Nephron (organoid): ENCODE measurements around the gene TRMT112.
A peak's percentile ranks its signal among the peaks of the same experiment; 100 is the strongest.

Experiments
- H3K27ac Mint-ChIP-seq, 3 experiments: 2 replicates each; pipeline ENCODE4 v1.8.0; 2020; ENCODE audit warnings: mixed read lengths in 3 of 3, mild to moderate bottlenecking in 2 of 3, moderate library complexity in 1 of 3
- H3K27me3 Mint-ChIP-seq: 2 replicates; pipeline ENCODE4 v1.8.0; 2021; ENCODE audit warnings: low read depth, mild to moderate bottlenecking, moderate library complexity, mixed read lengths
- H3K36me3 Mint-ChIP-seq: 2 replicates; pipeline ENCODE4 v1.8.0; 2020; ENCODE audit warnings: low read depth, mixed read lengths
- H3K4me1 Mint-ChIP-seq: 2 replicates; pipeline ENCODE4 v1.8.0; 2020; ENCODE audit warnings: mixed read lengths
- H3K4me3 Mint-ChIP-seq, 3 experiments: 2 replicates each; pipeline ENCODE4 v1.8.0; 2020; ENCODE audit warnings: mild to moderate bottlenecking in 3 of 3, mixed read lengths in 3 of 3, moderate library complexity in 2 of 3
- H3K9me3 Mint-ChIP-seq: 2 replicates; pipeline ENCODE4 v1.8.0; 2020; ENCODE audit warnings: mixed read lengths
- TF ChIP-seq, protein P1 (sequence below), 3 experiments: fragments of 200-600 bp; sonication (generic); IDR thresholded peaks; one replicate each; pipeline ENCODE4 v1.5.0; 2021; ENCODE audit warnings: antibody characterized with exemption in 3 of 3; ENCODE audit not compliant: unreplicated experiment in 3 of 3

The TRMT112 gene

DNA sequence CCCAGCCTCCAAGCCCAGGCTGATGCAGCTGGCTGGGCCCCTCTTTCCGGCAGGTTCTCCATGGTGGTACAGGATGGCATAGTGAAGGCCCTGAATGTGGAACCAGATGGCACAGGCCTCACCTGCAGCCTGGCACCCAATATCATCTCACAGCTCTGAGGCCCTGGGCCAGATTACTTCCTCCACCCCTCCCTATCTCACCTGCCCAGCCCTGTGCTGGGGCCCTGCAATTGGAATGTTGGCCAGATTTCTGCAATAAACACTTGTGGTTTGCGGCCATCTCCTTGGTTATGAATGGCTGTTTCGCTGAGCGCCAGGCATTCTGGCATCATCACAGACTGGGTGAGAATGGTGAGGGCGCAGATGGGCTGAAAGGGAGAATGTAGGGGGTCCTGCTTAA is 4.2 kb upstream of the TRMT112 start:
- Mint-ChIP-seq H3K4me1 (peaks cover 16% of the 10 kb centered on the region), H3K36me3 (peaks cover 9% of the 10 kb centered on the region), H3K4me3 (peak overlapping the region; percentile 64 to 77 (median 76)), H3K27me3 (no peaks in the 10 kb centered on the region), H3K27ac (peak overlapping the region in 1 of 3 experiments; percentile 35), H3K9me3 (no peaks in the 10 kb centered on the region)
- TF ChIP-seq, protein P1, sequence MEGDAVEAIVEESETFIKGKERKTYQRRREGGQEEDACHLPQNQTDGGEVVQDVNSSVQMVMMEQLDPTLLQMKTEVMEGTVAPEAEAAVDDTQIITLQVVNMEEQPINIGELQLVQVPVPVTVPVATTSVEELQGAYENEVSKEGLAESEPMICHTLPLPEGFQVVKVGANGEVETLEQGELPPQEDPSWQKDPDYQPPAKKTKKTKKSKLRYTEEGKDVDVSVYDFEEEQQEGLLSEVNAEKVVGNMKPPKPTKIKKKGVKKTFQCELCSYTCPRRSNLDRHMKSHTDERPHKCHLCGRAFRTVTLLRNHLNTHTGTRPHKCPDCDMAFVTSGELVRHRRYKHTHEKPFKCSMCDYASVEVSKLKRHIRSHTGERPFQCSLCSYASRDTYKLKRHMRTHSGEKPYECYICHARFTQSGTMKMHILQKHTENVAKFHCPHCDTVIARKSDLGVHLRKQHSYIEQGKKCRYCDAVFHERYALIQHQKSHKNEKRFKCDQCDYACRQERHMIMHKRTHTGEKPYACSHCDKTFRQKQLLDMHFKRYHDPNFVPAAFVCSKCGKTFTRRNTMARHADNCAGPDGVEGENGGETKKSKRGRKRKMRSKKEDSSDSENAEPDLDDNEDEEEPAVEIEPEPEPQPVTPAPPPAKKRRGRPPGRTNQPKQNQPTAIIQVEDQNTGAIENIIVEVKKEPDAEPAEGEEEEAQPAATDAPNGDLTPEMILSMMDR (IDR thresholded peaks at IDR 0.05; ENCODE audit: unreplicated experiment in 3 of 3), result no peak

DNA sequence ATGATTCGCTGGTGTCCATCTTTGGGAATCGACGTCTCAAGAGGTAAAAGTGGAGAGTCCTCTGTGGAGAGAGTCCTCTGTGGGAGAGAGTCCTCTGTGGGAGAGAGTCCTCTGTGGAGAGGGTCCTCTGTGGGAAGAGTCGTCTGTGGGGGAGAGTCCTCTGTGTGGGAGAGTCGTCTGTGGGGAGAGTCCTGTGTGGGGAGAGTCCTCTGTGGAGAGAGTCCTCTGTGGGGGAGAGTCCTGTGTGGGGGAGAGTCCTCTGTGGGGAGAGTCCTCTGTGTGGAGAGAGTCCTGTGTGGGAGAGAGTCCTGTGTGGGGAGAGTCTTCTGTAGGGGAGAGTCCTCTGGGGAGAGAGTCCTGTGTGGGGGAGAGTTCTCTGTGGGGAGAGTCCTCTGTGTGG is 3.7 kb upstream of the TRMT112 start:
- Mint-ChIP-seq H3K27me3 (no peaks in the 10 kb centered on the region), H3K4me1 (peaks cover 16% of the 10 kb centered on the region), H3K4me3 (peak overlapping the region; percentile 64 to 77 (median 76)), H3K9me3 (no peaks in the 10 kb centered on the region), H3K27ac (peak overlapping the region in 1 of 3 experiments; percentile 29), H3K36me3 (peaks cover 9% of the 10 kb centered on the region)
- TF ChIP-seq, protein P1 (IDR thresholded peaks at IDR 0.05; ENCODE audit: unreplicated experiment in 3 of 3), result no peak

- peak overlapping the region; percentile 64 to 77 (median 76) for H3K4me3 Mint-ChIP-seq
- H3K27ac Mint-ChIP-seq, result peak overlapping the region in 1 of 3 experiments; percentile 49
- peaks cover 16% of the 10 kb centered on the region for H3K4me1 Mint-ChIP-seq
- no peaks in the 10 kb centered on the region for H3K27me3 Mint-ChIP-seq
- TF ChIP-seq, protein P1 (IDR thresholded peaks at IDR 0.05; ENCODE audit: unreplicated experiment in 3 of 3), result no peak
- H3K9me3 Mint-ChIP-seq, result no peaks in the 10 kb centered on the region
- H3K36me3 Mint-ChIP-seq, result peaks cover 9% of the 10 kb centered on the region
These were observed 3.2 kb upstream of the TRMT112 start for GRCh38 chr11:64320556-64320955.

DNA sequence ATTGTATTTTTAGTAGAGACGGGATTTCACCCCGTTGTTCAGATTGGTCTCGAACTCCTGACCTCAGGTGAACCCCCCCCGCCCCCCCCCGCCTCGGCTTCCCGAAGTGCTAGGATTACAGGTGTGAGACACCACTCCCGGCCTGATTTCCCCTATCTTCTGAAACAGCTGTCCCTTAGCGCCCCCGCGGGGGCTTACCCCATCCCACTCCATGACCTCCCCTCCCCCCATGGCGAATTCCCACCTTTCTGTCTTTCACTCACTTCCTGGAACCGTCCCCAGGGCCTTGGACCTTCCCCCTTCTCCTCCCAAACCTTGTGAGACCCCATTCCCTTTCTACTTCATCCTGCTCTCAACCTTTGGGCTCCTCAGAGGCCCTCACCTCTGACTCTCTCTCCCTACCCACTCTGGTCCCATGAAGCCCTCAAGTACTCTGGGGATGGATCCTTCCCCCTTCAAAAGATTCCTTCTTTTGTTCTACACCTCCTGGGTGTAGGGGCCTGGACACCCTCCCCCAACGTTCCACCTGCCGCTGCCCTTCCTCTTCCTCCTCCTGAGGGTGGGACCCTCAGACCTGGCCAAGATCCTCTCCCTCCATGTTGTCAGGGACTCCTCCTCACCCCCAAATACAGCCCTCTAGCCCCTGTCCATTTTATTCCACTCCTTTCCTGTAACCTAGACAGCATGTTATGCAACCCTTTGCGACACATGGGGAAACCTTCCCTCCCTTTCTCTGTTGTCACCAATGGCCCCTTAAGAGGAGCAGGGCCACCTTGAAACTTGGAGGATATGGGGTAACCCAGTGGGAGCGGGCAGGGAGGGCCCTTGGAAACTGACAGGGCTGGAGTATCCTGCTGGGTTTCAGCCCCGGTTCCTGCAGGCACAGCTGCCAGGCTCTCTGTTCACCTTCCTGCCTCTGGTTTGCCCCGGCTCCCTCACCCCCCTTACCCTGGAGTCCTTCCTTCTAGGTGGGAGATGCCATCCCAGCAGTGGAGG is 1.7 kb upstream of the TRMT112 start:
- TF ChIP-seq, protein P1 (IDR thresholded peaks at IDR 0.05; ENCODE audit: unreplicated experiment in 3 of 3), result no peak
- Mint-ChIP-seq H3K27me3 (no peaks in the 10 kb centered on the region), H3K36me3 (peaks cover 12% of the 10 kb centered on the region), H3K4me3 (peak overlapping the region; percentile 94 to 99 (median 96)), H3K9me3 (no peaks in the 10 kb centered on the region), H3K27ac (peak overlapping the region; percentile 100), H3K4me1 (peaks cover 16% of the 10 kb centered on the region)

- H3K36me3 Mint-ChIP-seq, result peaks cover 15% of the 10 kb centered on the region
- H3K4me3 Mint-ChIP-seq, result peak within 1 kb of the TSS; percentile 94 to 99 (median 96)
- H3K27ac Mint-ChIP-seq, result peak within 1 kb of the TSS; percentile 100
- no peaks in the 10 kb centered on the region for H3K9me3 Mint-ChIP-seq
- peaks cover 16% of the 10 kb centered on the region for H3K4me1 Mint-ChIP-seq
- TF ChIP-seq, protein P1 (IDR thresholded peaks at IDR 0.05; ENCODE audit: unreplicated experiment in 3 of 3), result peak in 2 of 3 experiments; percentile 7 to 28
- no peaks in the 10 kb centered on the region for H3K27me3 Mint-ChIP-seq
These were observed 804 bp upstream of the TRMT112 start, which contains the start of gene PRDX5 for GRCh38 chr11:64317961-64318765. Gene PRDX5, plus strand, starts transcription at chr11:64318121. Its CDS starts 95 bp downstream, at chr11:64318216.
